HL-60 (cell line): ENCODE measurements around the gene CLPTM1L.

Experiments
- POLR2AphosphoS5 ChIP-seq: IDR thresholded peaks from 2 replicates; pipeline ENCODE4 v1.6.1; 2012; ENCODE audit warnings: low read depth
- TF ChIP-seq, protein P1 (sequence below): IDR thresholded peaks from one replicate; pipeline ENCODE4 v1.5.1; 2011; ENCODE audit warnings: low read length, control low read depth, inconsistent platforms; ENCODE audit not compliant: insufficient read depth

DNA sequence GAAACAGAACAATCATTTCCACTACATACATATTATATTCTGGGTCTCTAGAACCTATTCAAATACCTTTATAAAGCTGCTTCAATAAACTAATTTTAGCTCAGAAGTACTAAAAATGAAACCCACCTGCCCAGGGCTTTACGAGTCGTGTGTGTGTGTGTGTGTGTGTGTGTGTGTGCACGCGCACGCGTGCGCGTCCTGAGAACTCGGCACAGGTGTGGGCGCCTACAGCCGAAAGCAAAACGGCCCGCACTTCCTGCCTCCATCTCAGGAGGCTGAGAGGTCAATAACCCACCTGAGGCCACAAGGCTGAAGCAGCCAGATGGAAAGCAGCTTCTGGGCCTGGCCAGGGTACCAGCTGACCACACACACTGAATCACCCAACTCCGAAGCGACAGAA lies 3.0 kb downstream of the CLPTM1L start:
- TF ChIP-seq, protein P1, sequence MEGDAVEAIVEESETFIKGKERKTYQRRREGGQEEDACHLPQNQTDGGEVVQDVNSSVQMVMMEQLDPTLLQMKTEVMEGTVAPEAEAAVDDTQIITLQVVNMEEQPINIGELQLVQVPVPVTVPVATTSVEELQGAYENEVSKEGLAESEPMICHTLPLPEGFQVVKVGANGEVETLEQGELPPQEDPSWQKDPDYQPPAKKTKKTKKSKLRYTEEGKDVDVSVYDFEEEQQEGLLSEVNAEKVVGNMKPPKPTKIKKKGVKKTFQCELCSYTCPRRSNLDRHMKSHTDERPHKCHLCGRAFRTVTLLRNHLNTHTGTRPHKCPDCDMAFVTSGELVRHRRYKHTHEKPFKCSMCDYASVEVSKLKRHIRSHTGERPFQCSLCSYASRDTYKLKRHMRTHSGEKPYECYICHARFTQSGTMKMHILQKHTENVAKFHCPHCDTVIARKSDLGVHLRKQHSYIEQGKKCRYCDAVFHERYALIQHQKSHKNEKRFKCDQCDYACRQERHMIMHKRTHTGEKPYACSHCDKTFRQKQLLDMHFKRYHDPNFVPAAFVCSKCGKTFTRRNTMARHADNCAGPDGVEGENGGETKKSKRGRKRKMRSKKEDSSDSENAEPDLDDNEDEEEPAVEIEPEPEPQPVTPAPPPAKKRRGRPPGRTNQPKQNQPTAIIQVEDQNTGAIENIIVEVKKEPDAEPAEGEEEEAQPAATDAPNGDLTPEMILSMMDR = no peak
- no peak for TF ChIP-seq POLR2AphosphoS5
